OCI-LY7 (cell line): ENCODE measurements around the gene C3orf33. TPM values are rescaled to one million over a fixed set of nuclear protein-coding genes. Genes with fewer than 3 reads are reported as not detected.

Experiments used
- BruUV-seq: library from RNA; stranded (reverse); fragments of 400-500 nt; replicated peaks from 2 replicates; lab custom pipeline; 2021; lab: Mats Ljungman, UMichigan
- CTCF ChIA-PET: fragments of 300-600 bp; sonication (Branson Sonifier 250); formaldehyde crosslinking; loops from one replicate; lab custom pipeline; 2022; ENCODE audit warnings: antibody characterized with exemption; ENCODE audit not compliant: unreplicated experiment; lab: Charles Lee
- POLR2A ChIA-PET: fragments of 300-600 bp; sonication (Branson Sonifier 250); formaldehyde crosslinking; loops from one replicate; lab custom pipeline; 2022; ENCODE audit warnings: antibody characterized with exemption; lab: Charles Lee
- DNase-seq: peaks from one replicate; pipeline ENCODE4 v3.0.0-alpha.2; 2015; ENCODE audit warnings: low spot score
- H2AFZ ChIP-seq: fragments of 200-600 bp; sonication (generic), shearing (Covaris generic); 2 replicates; pipeline ENCODE4 v1.6.1; 2014; ENCODE audit warnings: mild to moderate bottlenecking, antibody characterized with exemption, low read length, moderate library complexity
- H3K27ac ChIP-seq: fragments of 200-600 bp; sonication (generic); 2 replicates; pipeline ENCODE4 v1.5.1; 2014; ENCODE audit warnings: mixed run types, low read depth, mild to moderate bottlenecking, moderate library complexity, low read length, inconsistent platforms; ENCODE audit not compliant: poor library complexity, severe bottlenecking
- H3K36me3 ChIP-seq: fragments of 200-600 bp; sonication (generic); 2 replicates; pipeline ENCODE4 v1.6.1; 2014; ENCODE audit warnings: mild to moderate bottlenecking, antibody characterized with exemption, low read length, moderate library complexity, mixed read lengths; ENCODE audit not compliant: insufficient read depth
- H3K4me1 ChIP-seq: fragments of 200-600 bp; sonication (generic); 2 replicates; pipeline ENCODE4 v1.5.1; 2014; ENCODE audit warnings: mild to moderate bottlenecking, low read length; ENCODE audit not compliant: insufficient read depth, poor library complexity, severe bottlenecking
- H3K4me2 ChIP-seq: fragments of 200-600 bp; sonication (generic); 2 replicates; pipeline ENCODE4 v1.6.1; 2014; ENCODE audit warnings: mild to moderate bottlenecking, low read length
- H3K4me3 ChIP-seq: fragments of 200-600 bp; sonication (generic); 2 replicates; pipeline ENCODE4 v1.5.1; 2014; ENCODE audit warnings: mild to moderate bottlenecking, low read depth, low read length; ENCODE audit not compliant: poor library complexity, severe bottlenecking
- H3K79me2 ChIP-seq: fragments of 200-600 bp; sonication (generic); 2 replicates; pipeline ENCODE4 v1.6.1; 2016; ENCODE audit warnings: low read depth, mild to moderate bottlenecking, low read length, moderate library complexity, mixed read lengths; ENCODE audit not compliant: insufficient read depth
- H3K9me2 ChIP-seq: fragments of 200-600 bp; sonication (generic); 2 replicates; pipeline ENCODE4 v1.6.1; 2016; ENCODE audit warnings: mild to moderate bottlenecking, low read length, mixed read lengths; ENCODE audit not compliant: insufficient read depth
- H3K9me3 ChIP-seq: fragments of 200-600 bp; sonication (generic); 2 replicates; pipeline ENCODE4 v1.6.1; 2014; ENCODE audit warnings: mild to moderate bottlenecking, mixed run types, low read length, mixed read lengths
- H4K20me1 ChIP-seq: fragments of 200-600 bp; sonication (generic); 2 replicates; pipeline ENCODE4 v1.6.1; 2014; ENCODE audit warnings: mild to moderate bottlenecking, antibody characterized with exemption, low read length, moderate library complexity, mixed read lengths; ENCODE audit not compliant: insufficient read depth
- EZH2phosphoT487 ChIP-seq: fragments of 200-600 bp; sonication (generic); IDR thresholded peaks from 2 replicates; pipeline ENCODE4 v1.6.1; 2018; ENCODE audit warnings: low read depth, borderline replicate concordance, mild to moderate bottlenecking, mixed run types, antibody characterized with exemption, low read length, moderate library complexity, mixed read lengths
- intact Hi-C: fragments of 100-400 bp; cut with micrococcal nuclease; formaldehyde crosslinking; loops from one replicate; pipeline ENCODE4 v1.10.0; 2022; ENCODE audit not compliant: unreplicated experiment
- total RNA-seq, 2 experiments: library from RNA; depleted of rRNA in 1 of 2; stranded (reverse); fragments of >200 nt in 1 of 2; shearing (Covaris generic) in 1 of 2; gene quantifications; 2 replicates each; pipeline ENCODE4 v1.2.3, GENCODE V29; 2014 to 2022
- TF ChIP-seq, protein P1 (sequence below): fragments of 200-600 bp; sonication (generic); conservative IDR thresholded peaks from 2 replicates; pipeline ENCODE4 v1.5.1; 2014; ENCODE audit warnings: mild to moderate bottlenecking, antibody characterized with exemption, low read length, moderate library complexity, mixed read lengths

C3orf33 gene
- total RNA-seq, 2 experiments from 2014 or later: 0.38 to 0.40 TPM

DNA sequence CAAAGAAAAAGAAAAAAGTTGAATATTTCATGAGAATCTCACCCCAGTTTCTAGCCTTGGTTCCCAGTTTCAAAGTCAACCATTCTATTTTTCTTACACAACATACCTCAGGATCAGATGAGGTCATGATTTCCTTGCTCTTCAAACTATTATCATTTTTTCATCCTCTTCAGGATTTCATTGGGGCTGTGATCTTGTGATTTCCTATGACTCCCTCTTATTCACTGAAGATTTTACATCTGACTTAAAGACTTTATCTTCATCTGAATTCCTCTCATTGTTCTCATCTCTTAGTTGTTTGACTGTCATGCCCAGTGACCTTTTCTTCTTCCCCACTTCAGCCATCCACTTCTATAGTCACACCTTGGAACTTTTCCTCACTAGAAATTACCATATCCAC lies 3.1 kb upstream of the C3orf33 start:
- no peaks in the 10 kb centered on the region for H4K20me1 ChIP-seq
- BruUV-seq: no TSS peak

DNA sequence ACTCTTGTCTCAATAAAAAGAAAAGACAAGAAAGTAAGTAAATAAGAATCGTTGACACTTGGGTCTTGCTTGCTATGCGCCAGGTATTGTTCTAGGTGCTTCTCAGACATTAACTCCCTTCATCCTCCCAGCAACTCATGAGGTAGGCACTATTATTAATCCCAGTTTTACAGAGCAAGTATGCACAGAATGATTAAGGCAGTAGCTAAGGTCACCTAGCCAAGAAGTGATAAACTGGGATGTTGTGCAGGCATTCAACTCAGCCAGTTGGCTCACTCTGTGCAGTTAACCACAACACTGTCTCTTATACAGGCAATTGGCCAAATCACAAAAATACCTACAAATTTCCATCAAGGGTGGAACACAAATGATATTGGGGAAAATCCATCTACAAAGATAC lies 1.7 kb upstream of the C3orf33 start:
- CTCF ChIA-PET: no interaction called here
- no peaks in the 10 kb centered on the region for H3K79me2 ChIP-seq
- intact Hi-C loops: loop anchor here (2.0 kb wide), 1 partner anchor 47 kb away; the partner anchor contains the start of gene SLC33A1

More for the DNA sequence above, 3.1 kb upstream of the C3orf33 start:
- no peak for DNase-seq
- no peaks in the 10 kb centered on the region for H3K4me1 ChIP-seq
- no peaks in the 10 kb centered on the region for H3K36me3 ChIP-seq
- no peak overlapping the region for H3K4me2 ChIP-seq
- ChIA-PET CTCF (no interaction called here), POLR2A (no interaction called here)
- TF ChIP-seq, protein P1, sequence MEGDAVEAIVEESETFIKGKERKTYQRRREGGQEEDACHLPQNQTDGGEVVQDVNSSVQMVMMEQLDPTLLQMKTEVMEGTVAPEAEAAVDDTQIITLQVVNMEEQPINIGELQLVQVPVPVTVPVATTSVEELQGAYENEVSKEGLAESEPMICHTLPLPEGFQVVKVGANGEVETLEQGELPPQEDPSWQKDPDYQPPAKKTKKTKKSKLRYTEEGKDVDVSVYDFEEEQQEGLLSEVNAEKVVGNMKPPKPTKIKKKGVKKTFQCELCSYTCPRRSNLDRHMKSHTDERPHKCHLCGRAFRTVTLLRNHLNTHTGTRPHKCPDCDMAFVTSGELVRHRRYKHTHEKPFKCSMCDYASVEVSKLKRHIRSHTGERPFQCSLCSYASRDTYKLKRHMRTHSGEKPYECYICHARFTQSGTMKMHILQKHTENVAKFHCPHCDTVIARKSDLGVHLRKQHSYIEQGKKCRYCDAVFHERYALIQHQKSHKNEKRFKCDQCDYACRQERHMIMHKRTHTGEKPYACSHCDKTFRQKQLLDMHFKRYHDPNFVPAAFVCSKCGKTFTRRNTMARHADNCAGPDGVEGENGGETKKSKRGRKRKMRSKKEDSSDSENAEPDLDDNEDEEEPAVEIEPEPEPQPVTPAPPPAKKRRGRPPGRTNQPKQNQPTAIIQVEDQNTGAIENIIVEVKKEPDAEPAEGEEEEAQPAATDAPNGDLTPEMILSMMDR: no peak
- TF ChIP-seq EZH2phosphoT487: no peak
- H3K79me2 ChIP-seq: no peaks in the 10 kb centered on the region
- no peak overlapping the region for H3K4me3 ChIP-seq
- H2AFZ ChIP-seq: no peak overlapping the region
- no peaks in the 10 kb centered on the region for H3K9me3 ChIP-seq
- H3K9me2 ChIP-seq: no peaks in the 10 kb centered on the region
- intact Hi-C loops: no loop called here
- H3K27ac ChIP-seq: no peak overlapping the region

More for the DNA sequence above, 1.7 kb upstream of the C3orf33 start:
- no peak for TF ChIP-seq EZH2phosphoT487
- TF ChIP-seq, protein P1: no peak
- no peak overlapping the region for H3K4me2 ChIP-seq
- no peak for DNase-seq
- H3K36me3 ChIP-seq: no peaks in the 10 kb centered on the region
- no peaks in the 10 kb centered on the region for H4K20me1 ChIP-seq
- no peak overlapping the region for H2AFZ ChIP-seq
- BruUV-seq: no TSS peak
- H3K4me3 ChIP-seq: no peak overlapping the region
- no peaks in the 10 kb centered on the region for H3K4me1 ChIP-seq
- no peaks in the 10 kb centered on the region for H3K9me3 ChIP-seq
- no peak overlapping the region for H3K27ac ChIP-seq
- no peaks in the 10 kb centered on the region for H3K9me2 ChIP-seq
- POLR2A ChIA-PET: interaction anchor here (0.6 kb wide), 1 partner anchor 9 kb away, joined by 3 read pairs; no protein-coding TSS in a partner anchor
